Measurements from ENCODE around the gene PAPLN. TPM values are rescaled to one million over a fixed set of nuclear protein-coding genes. Genes with fewer than 3 reads are reported as not detected.
"Not testable (repeated sequence)": the region's sequence is repeated elsewhere in the genome, so short reads cannot be mapped to it uniquely, and the experiment has no call there.

The PAPLN gene
- total RNA-seq: 1.2 TPM
- long read RNA-seq, partial matches to known transcripts: 1 of 2 reads
- long read RNA-seq, other reads (novel, unspliced or antisense): 0 of 2 reads

GRCh38 chr14:73237219-73237785 is at the start of gene PAPLN:
PAPLN (plus strand) TSS chr14:73237506; CDS start chr14:73239779, 2,273 bp downstream.
- Histone ChIP-seq H3K27ac (replicated peaks) (no peak within 1 kb of the TSS), H3K4me1 (peaks cover 46% of the 10 kb centered on the region), H3K4me3 (peak within 1 kb of the TSS; percentile 70), H3K27me3 (ENCODE audit: low read depth) (peaks cover 89% of the 10 kb centered on the region), H3K9me3 (replicated peaks) (no peaks in the 10 kb centered on the region), H3K36me3 (no peaks in the 10 kb centered on the region)
- TF ChIP-seq, protein P1, sequence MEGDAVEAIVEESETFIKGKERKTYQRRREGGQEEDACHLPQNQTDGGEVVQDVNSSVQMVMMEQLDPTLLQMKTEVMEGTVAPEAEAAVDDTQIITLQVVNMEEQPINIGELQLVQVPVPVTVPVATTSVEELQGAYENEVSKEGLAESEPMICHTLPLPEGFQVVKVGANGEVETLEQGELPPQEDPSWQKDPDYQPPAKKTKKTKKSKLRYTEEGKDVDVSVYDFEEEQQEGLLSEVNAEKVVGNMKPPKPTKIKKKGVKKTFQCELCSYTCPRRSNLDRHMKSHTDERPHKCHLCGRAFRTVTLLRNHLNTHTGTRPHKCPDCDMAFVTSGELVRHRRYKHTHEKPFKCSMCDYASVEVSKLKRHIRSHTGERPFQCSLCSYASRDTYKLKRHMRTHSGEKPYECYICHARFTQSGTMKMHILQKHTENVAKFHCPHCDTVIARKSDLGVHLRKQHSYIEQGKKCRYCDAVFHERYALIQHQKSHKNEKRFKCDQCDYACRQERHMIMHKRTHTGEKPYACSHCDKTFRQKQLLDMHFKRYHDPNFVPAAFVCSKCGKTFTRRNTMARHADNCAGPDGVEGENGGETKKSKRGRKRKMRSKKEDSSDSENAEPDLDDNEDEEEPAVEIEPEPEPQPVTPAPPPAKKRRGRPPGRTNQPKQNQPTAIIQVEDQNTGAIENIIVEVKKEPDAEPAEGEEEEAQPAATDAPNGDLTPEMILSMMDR (IDR thresholded peaks at IDR 0.05; ENCODE audit: borderline replicate concordance): no peak
- intact Hi-C loops (cut with micrococcal nuclease): no loop called here
- DNase-seq: no peak

- DNase-seq: no peak
- no peaks in the 10 kb centered on the region for H3K4me1 ChIP-seq
- H3K36me3 ChIP-seq: peaks cover 63% of the 10 kb centered on the region
- no peaks in the 10 kb centered on the region for H3K9me3 ChIP-seq (replicated peaks)
- no peak overlapping the region for H3K27ac ChIP-seq (replicated peaks)
- TF ChIP-seq, protein P1 (IDR thresholded peaks at IDR 0.05; ENCODE audit: borderline replicate concordance): no peak
- H3K4me3 ChIP-seq: no peak overlapping the region
- intact Hi-C loops (cut with micrococcal nuclease): no loop called here
- H3K27me3 ChIP-seq (ENCODE audit: low read depth): no peaks in the 10 kb centered on the region
Observed at GRCh38 chr14:73188501-73188911, 48.8 kb upstream of the PAPLN start.

DNA sequence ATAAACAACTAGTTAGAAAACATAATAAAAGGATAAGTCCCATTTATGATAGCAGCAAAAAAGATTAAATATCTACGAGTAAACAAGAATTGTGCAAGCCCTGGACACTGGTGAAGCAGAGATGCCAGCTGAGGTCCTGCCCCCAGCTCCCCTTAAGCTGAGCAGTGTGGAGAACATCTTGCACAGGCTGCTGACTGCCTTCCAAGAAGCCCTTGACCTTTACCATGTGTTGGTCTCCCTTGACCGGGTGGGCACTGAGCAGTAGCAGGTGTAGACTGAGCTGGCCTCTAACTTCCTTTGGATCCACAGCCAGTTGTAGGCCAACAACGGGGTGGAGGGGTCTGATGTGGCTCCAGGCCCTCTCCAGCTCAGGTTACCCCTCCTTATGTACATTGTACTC is 47.7 kb upstream of the PAPLN start:
- intact Hi-C loops (cut with micrococcal nuclease): no loop called here

DNA sequence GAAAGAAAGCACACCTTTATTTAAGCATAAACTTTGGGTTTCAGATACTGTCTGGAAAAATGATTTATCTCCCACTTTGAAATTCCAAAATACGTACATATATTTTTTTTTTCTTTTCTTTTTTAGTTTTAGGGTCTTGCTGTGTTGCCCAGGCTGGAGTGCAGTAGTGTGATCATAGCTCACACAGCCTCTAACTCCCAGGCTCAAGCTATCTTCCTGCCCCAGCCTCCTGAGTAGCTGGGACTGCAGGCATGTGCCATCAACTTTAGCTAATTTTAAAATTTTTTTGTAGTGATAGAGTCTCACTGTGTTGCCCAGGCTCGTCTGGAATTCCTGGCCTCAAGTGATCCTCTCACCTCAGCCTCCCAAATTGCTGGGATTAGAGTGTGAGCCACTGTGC is 45.9 kb upstream of the PAPLN start:
- Histone ChIP-seq H3K4me3 (no peak overlapping the region), H3K4me1 (no peaks in the 10 kb centered on the region), H3K36me3 (peaks cover 92% of the 10 kb centered on the region), H3K9me3 (replicated peaks) (no peaks in the 10 kb centered on the region), H3K27me3 (ENCODE audit: low read depth) (no peaks in the 10 kb centered on the region), H3K27ac (replicated peaks) (no peak overlapping the region)
- TF ChIP-seq, protein P1 (IDR thresholded peaks at IDR 0.05; ENCODE audit: borderline replicate concordance): no peak
- intact Hi-C loops (cut with micrococcal nuclease): no loop called here
- no peak for DNase-seq

More for the DNA sequence above, 47.7 kb upstream of the PAPLN start:
- Histone ChIP-seq H3K4me1 (no peaks in the 10 kb centered on the region), H3K27me3 (ENCODE audit: low read depth) (no peaks in the 10 kb centered on the region), H3K36me3 (peaks cover 74% of the 10 kb centered on the region), H3K9me3 (replicated peaks) (no peaks in the 10 kb centered on the region), H3K27ac (replicated peaks) (no peak overlapping the region), H3K4me3 (no peak overlapping the region)
- no peak for DNase-seq
- TF ChIP-seq, protein P1 (IDR thresholded peaks at IDR 0.05; ENCODE audit: borderline replicate concordance): no peak

GRCh38 chr14:73194306-73194705 is 43.0 kb upstream of the PAPLN start:
- H3K9me3 ChIP-seq (replicated peaks); H3K27me3 ChIP-seq (ENCODE audit: low read depth); intact Hi-C loops (cut with micrococcal nuclease); H3K4me1 ChIP-seq; H3K4me3 ChIP-seq; DNase-seq; H3K27ac ChIP-seq (replicated peaks): not testable (repeated sequence)
- H3K36me3 ChIP-seq: peaks cover 90% of the 10 kb centered on the region

DNA sequence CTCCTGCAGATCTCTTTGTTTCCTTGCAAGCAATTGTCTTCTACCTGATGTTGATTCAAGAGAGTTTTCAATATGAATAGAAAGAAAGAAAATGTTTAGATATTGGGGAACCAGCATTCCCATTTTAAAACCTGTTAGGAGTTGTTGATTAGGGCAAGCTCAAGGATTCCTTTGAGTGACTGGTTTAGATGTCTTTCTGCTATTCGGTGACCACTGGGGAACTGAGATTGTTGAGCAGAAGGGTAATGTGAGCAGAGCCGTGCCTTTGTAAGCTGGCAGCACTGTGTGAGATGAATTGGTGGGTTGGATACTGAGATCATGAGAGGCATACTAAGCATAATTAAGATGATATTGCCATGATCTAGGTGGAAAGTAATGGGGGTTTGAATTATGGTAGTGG is 39.1 kb upstream of the PAPLN start:
- TF ChIP-seq, protein P1 (IDR thresholded peaks at IDR 0.05; ENCODE audit: borderline replicate concordance): no peak
- Histone ChIP-seq H3K9me3 (replicated peaks) (no peaks in the 10 kb centered on the region), H3K4me1 (no peaks in the 10 kb centered on the region), H3K4me3 (no peak overlapping the region), H3K36me3 (peaks cover 94% of the 10 kb centered on the region), H3K27ac (replicated peaks) (no peak overlapping the region), H3K27me3 (ENCODE audit: low read depth) (no peaks in the 10 kb centered on the region)
- intact Hi-C loops (cut with micrococcal nuclease): no loop called here
- DNase-seq: no peak

Data from left ventricle myocardium inferior (tissue), 1 donor.